ENCODE results near the gene GINS3.

Gene GINS3

DNA sequence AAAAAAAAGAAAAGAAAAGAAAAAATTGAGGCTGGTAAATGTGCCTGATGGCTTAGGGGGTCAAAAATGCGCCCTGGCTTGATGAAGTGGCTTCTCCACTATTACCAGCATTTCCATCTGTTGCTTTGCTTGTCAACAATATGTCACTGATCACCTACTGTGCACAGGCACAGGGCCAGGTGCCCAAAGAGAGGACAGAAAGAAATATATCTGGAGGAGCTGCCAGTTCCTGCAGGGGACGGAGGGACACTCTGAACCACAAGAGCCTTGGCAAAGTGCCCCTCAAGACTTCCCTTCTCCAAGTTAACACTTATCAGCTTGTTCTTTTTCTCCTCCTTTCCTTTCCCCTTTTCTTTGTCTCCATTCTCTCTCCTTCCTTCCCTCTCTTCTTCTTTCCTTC lies 34.7 kb downstream of the GINS3 start:
- H3K27me3 ChIP-seq (ENCODE audit: control insufficient read depth in 1 of 2, insufficient read depth in 1 of 2, low read length in 2 of 2): peaks cover 34% of the 10 kb centered on the region in 2 experiments
- no peak overlapping the region for H2BK120ac ChIP-seq (ENCODE audit: low read depth, low read length)
- H3K9ac ChIP-seq (ENCODE audit: low read length): no peak overlapping the region
- 75% methylated on average over 2 of the region's 2 CpGs for WGBS
- H3K4me3 ChIP-seq (ENCODE audit: insufficient read depth in 1 of 2, low read depth in 1 of 2, low read length in 2 of 2): no peak overlapping the region
- H4K8ac ChIP-seq (ENCODE audit: low read length): no peak overlapping the region
- H2BK15ac ChIP-seq (ENCODE audit: low read depth, poor library complexity, severe bottlenecking): no peak overlapping the region
- H3K4me2 ChIP-seq (ENCODE audit: low read length, poor library complexity, severe bottlenecking): no peak overlapping the region
- no peak overlapping the region for H3K14ac ChIP-seq (ENCODE audit: low read length in 2 of 2)
- H3K4me1 ChIP-seq (ENCODE audit: control insufficient read depth, insufficient read depth, low read depth, low read length): no peaks in the 10 kb centered on the region
- H3K27ac ChIP-seq (ENCODE audit: low read length, poor library complexity, severe bottlenecking): no peak overlapping the region
- no peak overlapping the region for H2AFZ ChIP-seq (ENCODE audit: low read depth, low read length)
- H3K79me1 ChIP-seq (replicated peaks; ENCODE audit: low read length, poor library complexity, severe bottlenecking): no peaks in the 10 kb centered on the region
- no peak overlapping the region for H4K91ac ChIP-seq (ENCODE audit: low read length)
- no peak overlapping the region for H2AK5ac ChIP-seq (ENCODE audit: low read length, severe bottlenecking)
- no peak overlapping the region for H3K23ac ChIP-seq (ENCODE audit: low read length in 2 of 2)
- no peaks in the 10 kb centered on the region for H3K36me3 ChIP-seq (ENCODE audit: control insufficient read depth in 1 of 2, insufficient read depth in 2 of 2, low read depth in 1 of 2, low read length in 2 of 2)
- H3K9me3 ChIP-seq (ENCODE audit: control insufficient read depth, low read length): no peaks in the 10 kb centered on the region
- no peak overlapping the region for H2BK5ac ChIP-seq (ENCODE audit: low read depth, low read length, poor library complexity, severe bottlenecking)
- H3K4ac ChIP-seq (ENCODE audit: low read depth in 1 of 2, low read length in 2 of 2): no peak overlapping the region
- H2BK12ac ChIP-seq (ENCODE audit: low read length in 2 of 2): no peak overlapping the region
- H3K18ac ChIP-seq (ENCODE audit: low read depth in 1 of 2, low read length in 2 of 2): no peak overlapping the region
- DNase-seq: no peak

GRCh38 chr16:58428621-58429542 lies 36.6 kb downstream of the GINS3 start:
- no peak overlapping the region for H3K4me3 ChIP-seq (ENCODE audit: insufficient read depth in 1 of 2, low read depth in 1 of 2, low read length in 2 of 2)
- H3K4me2 ChIP-seq (ENCODE audit: low read length, poor library complexity, severe bottlenecking): no peak overlapping the region
- H3K27ac ChIP-seq (ENCODE audit: low read length, poor library complexity, severe bottlenecking): no peak overlapping the region
- H3K18ac ChIP-seq (ENCODE audit: low read depth in 1 of 2, low read length in 2 of 2): no peak overlapping the region
- H2BK120ac ChIP-seq (ENCODE audit: low read depth, low read length): no peak overlapping the region
- no peak for DNase-seq
- no peak overlapping the region for H4K91ac ChIP-seq (ENCODE audit: low read length)
- no peak overlapping the region for H2BK12ac ChIP-seq (ENCODE audit: low read length in 2 of 2)
- H2BK15ac ChIP-seq (ENCODE audit: low read depth, poor library complexity, severe bottlenecking): no peak overlapping the region
- H3K9me3 ChIP-seq (ENCODE audit: control insufficient read depth, low read length): no peaks in the 10 kb centered on the region
- H3K36me3 ChIP-seq (ENCODE audit: control insufficient read depth in 1 of 2, insufficient read depth in 2 of 2, low read depth in 1 of 2, low read length in 2 of 2): no peaks in the 10 kb centered on the region
- H3K9ac ChIP-seq (ENCODE audit: low read length): no peak overlapping the region
- 74% methylated on average over 9 of the region's 11 CpGs for WGBS
- H3K14ac ChIP-seq (ENCODE audit: low read length in 2 of 2): no peak overlapping the region
- no peak overlapping the region for H3K23ac ChIP-seq (ENCODE audit: low read length in 2 of 2)
- no peak overlapping the region for H2BK5ac ChIP-seq (ENCODE audit: low read depth, low read length, poor library complexity, severe bottlenecking)
- no peak overlapping the region for H2AFZ ChIP-seq (ENCODE audit: low read depth, low read length)
- no peaks in the 10 kb centered on the region for H3K79me1 ChIP-seq (replicated peaks; ENCODE audit: low read length, poor library complexity, severe bottlenecking)
- H4K8ac ChIP-seq (ENCODE audit: low read length): no peak overlapping the region
- H3K4ac ChIP-seq (ENCODE audit: low read depth in 1 of 2, low read length in 2 of 2): no peak overlapping the region
- H2AK5ac ChIP-seq (ENCODE audit: low read length, severe bottlenecking): no peak overlapping the region
- no peaks in the 10 kb centered on the region for H3K4me1 ChIP-seq (ENCODE audit: control insufficient read depth, insufficient read depth, low read depth, low read length)
- H3K27me3 ChIP-seq (ENCODE audit: control insufficient read depth in 1 of 2, insufficient read depth in 1 of 2, low read length in 2 of 2): peaks cover 34 to 39% of the 10 kb centered on the region in 2 experiments

DNA sequence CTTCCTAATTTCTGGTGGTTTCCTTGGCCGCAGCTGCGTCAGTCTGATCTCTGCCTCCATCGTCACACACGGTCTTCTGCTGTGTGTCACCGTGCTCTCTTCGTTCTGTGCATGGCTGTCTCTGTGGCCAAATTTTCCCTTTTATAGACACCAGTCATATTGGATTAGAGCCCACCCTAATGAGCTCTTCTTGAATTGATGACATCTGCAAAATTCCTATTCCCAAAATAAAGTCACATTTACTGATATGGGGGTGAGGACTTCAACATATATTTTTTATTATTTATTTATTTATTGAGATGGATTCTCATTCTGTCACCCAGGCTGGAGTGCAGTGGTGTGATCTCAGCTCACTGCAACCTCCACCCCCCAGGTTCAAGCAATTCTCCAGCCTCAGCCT lies 38.4 kb downstream of the GINS3 start:
- H2BK120ac ChIP-seq (ENCODE audit: low read depth, low read length): no peak overlapping the region
- no peaks in the 10 kb centered on the region for H3K4me1 ChIP-seq (ENCODE audit: control insufficient read depth, insufficient read depth, low read depth, low read length)
- 98% methylated on average over 6 of the region's 6 CpGs for WGBS

DNA sequence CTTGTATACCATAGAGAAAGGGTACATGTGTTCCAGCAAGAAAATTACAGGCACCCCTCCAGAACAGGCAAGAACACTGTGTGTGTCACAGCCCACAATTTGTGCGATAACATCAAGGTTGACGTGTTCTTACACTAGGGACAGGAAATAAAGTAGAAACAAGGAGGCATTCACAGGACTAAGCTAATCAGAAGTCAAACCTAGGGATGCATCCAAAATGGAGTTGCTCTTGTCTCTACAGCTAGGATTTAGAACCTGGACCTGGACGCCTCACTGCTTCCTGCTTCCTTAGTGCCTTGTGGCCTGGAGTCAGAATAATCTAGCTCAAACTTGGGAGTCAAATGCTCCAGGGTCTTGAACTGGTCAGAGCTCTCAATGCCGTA lies 41.3 kb downstream of the GINS3 start:
- Histone ChIP-seq H3K27me3 (ENCODE audit: control insufficient read depth in 1 of 2, insufficient read depth in 1 of 2, low read length in 2 of 2) (peaks cover 18 to 25% of the 10 kb centered on the region in 2 experiments), H2BK120ac (ENCODE audit: low read depth, low read length) (no peak overlapping the region), H3K79me1 (replicated peaks; ENCODE audit: low read length, poor library complexity, severe bottlenecking) (no peaks in the 10 kb centered on the region), H3K18ac (ENCODE audit: low read depth in 1 of 2, low read length in 2 of 2) (no peak overlapping the region), H3K9ac (ENCODE audit: low read length) (no peak overlapping the region), H3K4me2 (ENCODE audit: low read length, poor library complexity, severe bottlenecking) (no peak overlapping the region), H2AK5ac (ENCODE audit: low read length, severe bottlenecking) (no peak overlapping the region), H3K9me3 (ENCODE audit: control insufficient read depth, low read length) (no peaks in the 10 kb centered on the region), H3K27ac (ENCODE audit: low read length, poor library complexity, severe bottlenecking) (no peak overlapping the region), H3K14ac (ENCODE audit: low read length in 2 of 2) (no peak overlapping the region), H4K91ac (ENCODE audit: low read length) (no peak overlapping the region), H2AFZ (ENCODE audit: low read depth, low read length) (no peak overlapping the region), H3K36me3 (ENCODE audit: control insufficient read depth in 1 of 2, insufficient read depth in 2 of 2, low read depth in 1 of 2, low read length in 2 of 2) (no peaks in the 10 kb centered on the region), H3K4ac (ENCODE audit: low read depth in 1 of 2, low read length in 2 of 2) (no peak overlapping the region), H3K4me1 (ENCODE audit: control insufficient read depth, insufficient read depth, low read depth, low read length) (no peaks in the 10 kb centered on the region), H2BK5ac (ENCODE audit: low read depth, low read length, poor library complexity, severe bottlenecking) (no peak overlapping the region), H2BK15ac (ENCODE audit: low read depth, poor library complexity, severe bottlenecking) (no peak overlapping the region), H4K8ac (ENCODE audit: low read length) (no peak overlapping the region), H2BK12ac (ENCODE audit: low read length in 2 of 2) (no peak overlapping the region), H3K4me3 (ENCODE audit: insufficient read depth in 1 of 2, low read depth in 1 of 2, low read length in 2 of 2) (no peak overlapping the region), H3K23ac (ENCODE audit: low read length in 2 of 2) (no peak overlapping the region)
- 68% methylated on average over 4 of the region's 4 CpGs for WGBS
- DNase-seq: no peak

More for the DNA sequence above, 38.4 kb downstream of the GINS3 start:
- no peak for DNase-seq
- H3K9me3 ChIP-seq (ENCODE audit: control insufficient read depth, low read length): no peaks in the 10 kb centered on the region
- H2AFZ ChIP-seq (ENCODE audit: low read depth, low read length): no peak overlapping the region
- no peaks in the 10 kb centered on the region for H3K79me1 ChIP-seq (replicated peaks; ENCODE audit: low read length, poor library complexity, severe bottlenecking)
- no peaks in the 10 kb centered on the region for H3K36me3 ChIP-seq (ENCODE audit: control insufficient read depth in 1 of 2, insufficient read depth in 2 of 2, low read depth in 1 of 2, low read length in 2 of 2)
- no peak overlapping the region for H3K4me3 ChIP-seq (ENCODE audit: insufficient read depth in 1 of 2, low read depth in 1 of 2, low read length in 2 of 2)
- no peak overlapping the region for H4K91ac ChIP-seq (ENCODE audit: low read length)
- H3K14ac ChIP-seq (ENCODE audit: low read length in 2 of 2): no peak overlapping the region
- H3K27ac ChIP-seq (ENCODE audit: low read length, poor library complexity, severe bottlenecking): no peak overlapping the region
- H2BK5ac ChIP-seq (ENCODE audit: low read depth, low read length, poor library complexity, severe bottlenecking): no peak overlapping the region
- H2AK5ac ChIP-seq (ENCODE audit: low read length, severe bottlenecking): no peak overlapping the region
- peaks cover 27 to 33% of the 10 kb centered on the region in 2 experiments for H3K27me3 ChIP-seq (ENCODE audit: control insufficient read depth in 1 of 2, insufficient read depth in 1 of 2, low read length in 2 of 2)
- no peak overlapping the region for H3K9ac ChIP-seq (ENCODE audit: low read length)
- H4K8ac ChIP-seq (ENCODE audit: low read length): no peak overlapping the region
- no peak overlapping the region for H2BK15ac ChIP-seq (ENCODE audit: low read depth, poor library complexity, severe bottlenecking)
- H3K4ac ChIP-seq (ENCODE audit: low read depth in 1 of 2, low read length in 2 of 2): no peak overlapping the region
- no peak overlapping the region for H3K23ac ChIP-seq (ENCODE audit: low read length in 2 of 2)
- no peak overlapping the region for H2BK12ac ChIP-seq (ENCODE audit: low read length in 2 of 2)
- no peak overlapping the region for H3K4me2 ChIP-seq (ENCODE audit: low read length, poor library complexity, severe bottlenecking)
- H3K18ac ChIP-seq (ENCODE audit: low read depth in 1 of 2, low read length in 2 of 2): no peak overlapping the region
